ENCODE results near the gene PLSCR1.

- TF ChIP-seq MYC (IDR thresholded peaks at IDR 0.05; ENCODE audit: low read depth, low read length) (no peak), MYC (CRISPR knock-in tag; IDR thresholded peaks at IDR 0.05; ENCODE audit: borderline replicate concordance, low read depth) (no peak), CTCF (IDR thresholded peaks at IDR 0.05 in 2 of 3, conservative IDR thresholded peaks at IDR 0.05 in 1 of 3; ENCODE audit: insufficient read depth in 2 of 3, low read depth in 1 of 3, low read length in 3 of 3) (no peak), ZNF318 (IDR thresholded peaks at IDR 0.05; ENCODE audit: borderline replicate concordance in 1 of 2, low read depth in 1 of 2) (no peak), ZNF449 (CRISPR knock-in tag; IDR thresholded peaks at IDR 0.05) (no peak), EP300 (IDR thresholded peaks at IDR 0.05; ENCODE audit: low read length) (no peak), NCOA2 (IDR thresholded peaks at IDR 0.05; ENCODE audit: partially characterized antibody in 2 of 2) (no peak), MAX (CRISPR knock-in tag; IDR thresholded peaks at IDR 0.05) (no peak), GABPA (tag; conservative IDR thresholded peaks at IDR 0.05; ENCODE audit: low read depth) (no peak), NFIX (CRISPR knock-in tag; IDR thresholded peaks at IDR 0.05; ENCODE audit: low read depth) (no peak), RB1 (IDR thresholded peaks at IDR 0.05; ENCODE audit: low read depth) (no peak), ATF6 (CRISPR knock-in tag; IDR thresholded peaks at IDR 0.05) (no peak), HNRNPLL (IDR thresholded peaks at IDR 0.05; ENCODE audit: low read depth, low read length, poor library complexity, severe bottlenecking) (no peak), HNRNPK (IDR thresholded peaks at IDR 0.05; ENCODE audit: low read depth, low read length, poor library complexity, severe bottlenecking) (no peak), DPF2 (IDR thresholded peaks at IDR 0.05) (no peak)
Observed at GRCh38 chr3:146524961-146525360, 19.4 kb downstream of the PLSCR1 start.

All from K562 (cell line).